ENCODE results near the gene IL17RB.

The IL17RB gene

GRCh38 chr3:53830944-53831343, 15.4 kb upstream of the IL17RB start:
- TF ChIP-seq GATA2 (IDR thresholded peaks at IDR 0.05; ENCODE audit: low read depth, low read length) (no peak), GATA3 (IDR thresholded peaks at IDR 0.05; ENCODE audit: low read depth, low read length) (no peak)

- no peak for TF ChIP-seq GATA2 (IDR thresholded peaks at IDR 0.05; ENCODE audit: low read depth, low read length)
- TF ChIP-seq GATA3 (IDR thresholded peaks at IDR 0.05; ENCODE audit: low read depth, low read length): no peak
Measured at GRCh38 chr3:53833053-53833645, 13.2 kb upstream of the IL17RB start.

- TF ChIP-seq GATA3 (IDR thresholded peaks at IDR 0.05; ENCODE audit: low read depth, low read length) (no peak), GATA2 (IDR thresholded peaks at IDR 0.05; ENCODE audit: low read depth, low read length) (no peak)
Measured at GRCh38 chr3:53833700-53834099, 12.7 kb upstream of the IL17RB start.

- no peak for TF ChIP-seq GATA3 (IDR thresholded peaks at IDR 0.05; ENCODE audit: low read depth, low read length)
- TF ChIP-seq GATA2 (IDR thresholded peaks at IDR 0.05; ENCODE audit: low read depth, low read length): no peak
Measured at GRCh38 chr3:53834429-53835095, 11.8 kb upstream of the IL17RB start.

GRCh38 chr3:53835257-53835656, 11.1 kb upstream of the IL17RB start:
- TF ChIP-seq GATA2 (IDR thresholded peaks at IDR 0.05; ENCODE audit: low read depth, low read length) (no peak), GATA3 (IDR thresholded peaks at IDR 0.05; ENCODE audit: low read depth, low read length) (no peak)

- TF ChIP-seq GATA3 (IDR thresholded peaks at IDR 0.05; ENCODE audit: low read depth, low read length) (no peak), GATA2 (IDR thresholded peaks at IDR 0.05; ENCODE audit: low read depth, low read length) (no peak)
Measured at GRCh38 chr3:53836084-53836872, 10.1 kb upstream of the IL17RB start.

GRCh38 chr3:53837331-53837730, 9.0 kb upstream of the IL17RB start:
- no peak for TF ChIP-seq GATA3 (IDR thresholded peaks at IDR 0.05; ENCODE audit: low read depth, low read length)
- no peak for TF ChIP-seq GATA2 (IDR thresholded peaks at IDR 0.05; ENCODE audit: low read depth, low read length)

GRCh38 chr3:53841296-53841695, 5.1 kb upstream of the IL17RB start:
- TF ChIP-seq GATA2 (IDR thresholded peaks at IDR 0.05; ENCODE audit: low read depth, low read length) (no peak), GATA3 (IDR thresholded peaks at IDR 0.05; ENCODE audit: low read depth, low read length) (no peak)

GRCh38 chr3:53842436-53843194, 3.8 kb upstream of the IL17RB start:
- no peak for TF ChIP-seq GATA3 (IDR thresholded peaks at IDR 0.05; ENCODE audit: low read depth, low read length)
- no peak for TF ChIP-seq GATA2 (IDR thresholded peaks at IDR 0.05; ENCODE audit: low read depth, low read length)

GRCh38 chr3:53843195-53844177, 2.9 kb upstream of the IL17RB start:
- no peak for TF ChIP-seq GATA2 (IDR thresholded peaks at IDR 0.05; ENCODE audit: low read depth, low read length)
- TF ChIP-seq GATA3 (IDR thresholded peaks at IDR 0.05; ENCODE audit: low read depth, low read length): no peak

GRCh38 chr3:53844262-53845102, 1.9 kb upstream of the IL17RB start:
- TF ChIP-seq GATA3 (IDR thresholded peaks at IDR 0.05; ENCODE audit: low read depth, low read length) (no peak), GATA2 (IDR thresholded peaks at IDR 0.05; ENCODE audit: low read depth, low read length) (no peak)
